GM12872 (cell line): ENCODE measurements around the gene PTPRN2.

ENCODE experiments used
- CTCF ChIP-seq: IDR thresholded peaks from 3 replicates; pipeline ENCODE4 v1.5.1; 2011; ENCODE audit warnings: low read depth, mild to moderate bottlenecking, low read length, moderate library complexity; ENCODE audit not compliant: insufficient read depth

PTPRN2 gene

GRCh38 chr7:157740251-157740798 lies 847.3 kb downstream of the PTPRN2 start:
- TF ChIP-seq CTCF: no peak

GRCh38 chr7:157739650-157740049 lies 848.0 kb downstream of the PTPRN2 start:
- TF ChIP-seq CTCF: no peak

GRCh38 chr7:157739031-157739430 lies 848.6 kb downstream of the PTPRN2 start:
- no peak for TF ChIP-seq CTCF

- no peak for TF ChIP-seq CTCF
Observed at GRCh38 chr7:157738066-157738460, 849.6 kb downstream of the PTPRN2 start.

GRCh38 chr7:157737151-157738065 lies 850.2 kb downstream of the PTPRN2 start:
- no peak for TF ChIP-seq CTCF

GRCh38 chr7:157736341-157736740 lies 851.3 kb downstream of the PTPRN2 start:
- TF ChIP-seq CTCF: no peak

GRCh38 chr7:157735826-157736225 lies 851.8 kb downstream of the PTPRN2 start:
- no peak for TF ChIP-seq CTCF
